ENCODE data around the gene TSNAXIP1. TPM values are rescaled to one million over a fixed set of nuclear protein-coding genes. Genes with fewer than 3 reads are reported as not detected.
A peak's percentile ranks its signal among the peaks of the same experiment; 100 is the strongest.

The TSNAXIP1 gene
- polyA plus RNA-seq, 3 donors = 0.23 TPM; not detected in 2

GRCh38 chr16:67783353-67783725, 23.4 kb upstream of the TSNAXIP1 start:
- Histone ChIP-seq H2AFZ (ENCODE audit: insufficient read depth, low read depth, low read length, poor library complexity, severe bottlenecking) (no peak overlapping the region), H3K9ac (ENCODE audit: insufficient read depth, low read length, poor library complexity, severe bottlenecking) (no peak overlapping the region), H3K27me3 (ENCODE audit: control insufficient read depth in 2 of 2, insufficient read depth in 2 of 2, low read length in 2 of 2) (no peaks in the 10 kb centered on the region), H3K9me3 (replicated peaks in 1 of 2; ENCODE audit: control insufficient read depth in 1 of 2, insufficient read depth in 1 of 2, low read length in 2 of 2) (no peaks in the 10 kb centered on the region), H3K79me2 (ENCODE audit: insufficient read depth, low read length) (peaks cover 13% of the 10 kb centered on the region), H3K27ac (ENCODE audit: low read depth in 1 of 2, low read length in 2 of 2) (no peak overlapping the region), H3K4me3 (replicated peaks in 1 of 3; ENCODE audit: low read depth in 2 of 3, low read length in 3 of 3) (no peak overlapping the region), H3K36me3 (replicated peaks in 1 of 2; ENCODE audit: control insufficient read depth in 1 of 2, insufficient read depth in 2 of 2, low read length in 2 of 2) (peaks cover 3 to 22% of the 10 kb centered on the region in 2 donors), H4K20me1 (ENCODE audit: insufficient read depth, low read length) (peaks cover 24% of the 10 kb centered on the region), H3K4me2 (replicated peaks; ENCODE audit: extremely low read depth, low read length, poor library complexity, severe bottlenecking) (no peak overlapping the region), H3K4me1 (ENCODE audit: control insufficient read depth in 1 of 2, insufficient read depth in 2 of 2, low read length in 2 of 2) (no peaks in the 10 kb centered on the region)
- no peak for DNase-seq
- H3K9me3 Mint-ChIP-seq = peaks cover 0 to 2% (median 0%) of the 10 kb centered on the region in 7 donors
- H3K4me3 Mint-ChIP-seq = no peak overlapping the region
- intact Hi-C loops (cut with micrococcal nuclease) = no loop called here
- H3K36me3 Mint-ChIP-seq = peaks cover 18 to 33% of the 10 kb centered on the region in 2 donors
- H3K4me1 Mint-ChIP-seq = no peaks in the 10 kb centered on the region
- H3K27me3 Mint-ChIP-seq (ENCODE audit: low read depth in 3 of 3) = peaks cover 0 to 2% (median 0%) of the 10 kb centered on the region in 3 donors
- no peak for TF ChIP-seq CTCF (IDR thresholded peaks at IDR 0.05)
- no peak overlapping the region for H3K27ac Mint-ChIP-seq

- Mint-ChIP-seq H3K27ac (peak overlapping the region in 1 of 7 donors; percentile 36), H3K4me3 (no peak overlapping the region), H3K9me3 (peaks cover 0 to 5% (median 0%) of the 10 kb centered on the region in 7 donors), H3K36me3 (peaks cover 5 to 20% of the 10 kb centered on the region in 2 donors), H3K4me1 (peaks cover 8% of the 10 kb centered on the region), H3K27me3 (ENCODE audit: low read depth in 3 of 3) (peaks cover 0 to 2% (median 0%) of the 10 kb centered on the region in 3 donors)
- TF ChIP-seq CTCF (IDR thresholded peaks at IDR 0.05) = no peak
- peaks cover 3 to 5% of the 10 kb centered on the region in 2 donors for H3K4me1 ChIP-seq (ENCODE audit: control insufficient read depth in 1 of 2, insufficient read depth in 2 of 2, low read length in 2 of 2)
- no peaks in the 10 kb centered on the region for H3K9me3 ChIP-seq (replicated peaks in 1 of 2; ENCODE audit: control insufficient read depth in 1 of 2, insufficient read depth in 1 of 2, low read length in 2 of 2)
- no peaks in the 10 kb centered on the region for H3K27me3 ChIP-seq (ENCODE audit: control insufficient read depth in 2 of 2, insufficient read depth in 2 of 2, low read length in 2 of 2)
- H2AFZ ChIP-seq (ENCODE audit: insufficient read depth, low read depth, low read length, poor library complexity, severe bottlenecking) = no peak overlapping the region
- intact Hi-C loops (cut with micrococcal nuclease) = no loop called here
- no peak overlapping the region for H3K27ac ChIP-seq (ENCODE audit: low read depth in 1 of 2, low read length in 2 of 2)
- peaks cover 18% of the 10 kb centered on the region for H4K20me1 ChIP-seq (ENCODE audit: insufficient read depth, low read length)
- H3K79me2 ChIP-seq (ENCODE audit: insufficient read depth, low read length) = peaks cover 7% of the 10 kb centered on the region
- H3K36me3 ChIP-seq (replicated peaks in 1 of 2; ENCODE audit: control insufficient read depth in 1 of 2, insufficient read depth in 2 of 2, low read length in 2 of 2) = peaks cover 0 to 9% of the 10 kb centered on the region in 2 donors
- H3K4me2 ChIP-seq (replicated peaks; ENCODE audit: extremely low read depth, low read length, poor library complexity, severe bottlenecking) = no peak overlapping the region
- 90% methylated on average over 2 of the region's 5 CpGs for WGBS (ENCODE audit: insufficient coverage)
- H3K9ac ChIP-seq (ENCODE audit: insufficient read depth, low read length, poor library complexity, severe bottlenecking) = no peak overlapping the region
- no peak for DNase-seq
- no peak overlapping the region for H3K4me3 ChIP-seq (replicated peaks in 1 of 3; ENCODE audit: low read depth in 2 of 3, low read length in 3 of 3)
Observed at GRCh38 chr16:67786491-67786890, 20.2 kb upstream of the TSNAXIP1 start.

All from CD14-positive monocyte (primary cell).